Lower leg skin (tissue), 3 donors: ENCODE measurements around the gene ESR2.

Experiments
- POLR2A ChIP-seq, 2 donors: fragments of 450-650 bp; IDR thresholded peaks; one replicate each; pipeline ENCODE4 v1.6.1; 2016 to 2017; ENCODE audit warnings: antibody characterized with exemption in 2 of 2, mild to moderate bottlenecking in 1 of 2, moderate library complexity in 1 of 2
- TF ChIP-seq, protein P1 (sequence below), 3 donors: fragments of 450-650 bp; IDR thresholded peaks; one replicate each; pipeline ENCODE4 v1.5.1; 2016; ENCODE audit warnings: antibody characterized with exemption in 3 of 3, mild to moderate bottlenecking in 3 of 3, moderate library complexity in 2 of 3

DNA sequence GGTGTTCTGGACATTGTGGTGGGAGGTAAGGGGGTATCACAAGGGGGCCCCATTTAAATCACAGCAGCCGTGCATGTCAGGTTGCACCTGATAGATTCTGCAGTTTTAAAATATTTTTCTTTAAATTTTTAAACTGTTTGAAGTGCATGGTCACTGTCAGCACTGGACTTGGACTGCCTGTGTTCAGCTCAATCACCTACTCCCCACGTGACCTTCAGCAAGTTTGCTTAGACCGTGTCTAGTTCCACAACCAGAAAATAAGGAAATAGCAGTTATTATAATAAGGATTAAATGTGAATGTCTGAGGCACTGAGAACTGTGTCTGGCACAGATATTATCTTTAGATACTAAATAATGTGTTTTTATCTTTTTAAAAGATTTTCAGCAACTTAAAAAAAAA is 64.7 kb downstream of the ESR2 start:
- TF ChIP-seq, protein P1, sequence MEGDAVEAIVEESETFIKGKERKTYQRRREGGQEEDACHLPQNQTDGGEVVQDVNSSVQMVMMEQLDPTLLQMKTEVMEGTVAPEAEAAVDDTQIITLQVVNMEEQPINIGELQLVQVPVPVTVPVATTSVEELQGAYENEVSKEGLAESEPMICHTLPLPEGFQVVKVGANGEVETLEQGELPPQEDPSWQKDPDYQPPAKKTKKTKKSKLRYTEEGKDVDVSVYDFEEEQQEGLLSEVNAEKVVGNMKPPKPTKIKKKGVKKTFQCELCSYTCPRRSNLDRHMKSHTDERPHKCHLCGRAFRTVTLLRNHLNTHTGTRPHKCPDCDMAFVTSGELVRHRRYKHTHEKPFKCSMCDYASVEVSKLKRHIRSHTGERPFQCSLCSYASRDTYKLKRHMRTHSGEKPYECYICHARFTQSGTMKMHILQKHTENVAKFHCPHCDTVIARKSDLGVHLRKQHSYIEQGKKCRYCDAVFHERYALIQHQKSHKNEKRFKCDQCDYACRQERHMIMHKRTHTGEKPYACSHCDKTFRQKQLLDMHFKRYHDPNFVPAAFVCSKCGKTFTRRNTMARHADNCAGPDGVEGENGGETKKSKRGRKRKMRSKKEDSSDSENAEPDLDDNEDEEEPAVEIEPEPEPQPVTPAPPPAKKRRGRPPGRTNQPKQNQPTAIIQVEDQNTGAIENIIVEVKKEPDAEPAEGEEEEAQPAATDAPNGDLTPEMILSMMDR (IDR thresholded peaks at IDR 0.05), result no peak
- no peak for TF ChIP-seq POLR2A (IDR thresholded peaks at IDR 0.05)
